A549 (cell line): ENCODE results near the gene MAP2.

Experiments used
- CBX8 ChIP-seq: fragments of 200-600 bp; sonication (generic); IDR thresholded peaks from 2 replicates; pipeline ENCODE4 v1.6.1; 2016
- CEBPB ChIP-seq, 2 experiments: fragments of >200 bp in 1 of 2; sonication (Bioruptor Twin) in 1 of 2; formaldehyde crosslinking in 1 of 2; IDR thresholded peaks; 2 replicates each; pipeline ENCODE4 v1.6.1; 2012 to 2016
- JUNB ChIP-seq: fragments of >200 bp; sonication (Bioruptor Twin); formaldehyde crosslinking; IDR thresholded peaks from 2 replicates; pipeline ENCODE4 v1.6.1; 2016
- KDM1A ChIP-seq: fragments of 200-600 bp; sonication (generic); IDR thresholded peaks from 2 replicates; pipeline ENCODE4 v1.6.1; 2016; ENCODE audit warnings: low read depth, mild to moderate bottlenecking
- MAZ ChIP-seq: fragments of 150-350 bp; IDR thresholded peaks from 2 replicates; pipeline ENCODE4 v1.6.1; 2014; ENCODE audit warnings: antibody characterized with exemption, low read depth, low read length, borderline replicate concordance
- POLR2A ChIP-seq: IDR thresholded peaks from 2 replicates; pipeline ENCODE4 v1.6.1; 2012; ENCODE audit warnings: mild to moderate bottlenecking, low read length
- RFX5 ChIP-seq: fragments of 450-650 bp; IDR thresholded peaks from 2 replicates; pipeline ENCODE4 v1.7.1; 2014; ENCODE audit warnings: antibody characterized with exemption, mild to moderate bottlenecking, moderate library complexity
- RNF2 ChIP-seq: fragments of 200-600 bp; sonication (generic); IDR thresholded peaks from 2 replicates; pipeline ENCODE4 v1.6.1; 2016; ENCODE audit warnings: low read depth, mild to moderate bottlenecking, antibody characterized with exemption, moderate library complexity, borderline replicate concordance
- SREBF2 ChIP-seq: fragments of 450-650 bp; IDR thresholded peaks from 2 replicates; pipeline ENCODE4 v1.6.1; 2014; ENCODE audit warnings: mild to moderate bottlenecking, moderate library complexity
- TF ChIP-seq, protein P1 (sequence below): fragments of >200 bp; sonication (Bioruptor Twin); formaldehyde crosslinking; IDR thresholded peaks from 3 replicates; pipeline ENCODE4 v1.5.1; 2016
- TF ChIP-seq, protein P2 (sequence below): fragments of 450-650 bp; IDR thresholded peaks from 2 replicates; pipeline ENCODE4 v1.6.1; 2014; ENCODE audit warnings: antibody characterized with exemption
- TF ChIP-seq, protein P3 (sequence below): fragments of 200-600 bp; sonication (generic); IDR thresholded peaks from 2 replicates; pipeline ENCODE4 v1.6.1; 2016; ENCODE audit warnings: antibody characterized with exemption, mild to moderate bottlenecking, moderate library complexity
- TF ChIP-seq, protein P4 (sequence below): IDR thresholded peaks from 2 replicates; pipeline ENCODE4 v1.6.1; 2012

DNA sequence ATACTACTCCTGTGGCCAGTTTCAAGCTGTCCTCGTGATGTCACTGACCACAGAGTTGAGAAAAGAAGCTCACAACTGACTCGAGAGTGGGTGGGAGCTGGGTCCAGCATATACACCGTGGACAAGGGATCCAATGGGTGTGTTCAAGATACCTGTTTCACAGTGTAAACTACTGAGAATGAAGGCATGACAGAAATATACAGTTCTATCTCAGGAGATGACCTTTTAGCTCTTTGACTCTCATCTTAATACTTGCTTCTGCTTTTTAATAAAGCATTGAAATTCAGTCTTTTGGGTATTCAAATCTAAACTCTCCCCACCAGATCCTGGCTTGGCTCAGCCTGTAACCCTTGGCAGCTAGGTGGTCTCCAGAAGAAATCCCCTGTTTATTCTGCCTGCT, 130.1 kb downstream of the MAP2 start:
- TF ChIP-seq, protein P1, sequence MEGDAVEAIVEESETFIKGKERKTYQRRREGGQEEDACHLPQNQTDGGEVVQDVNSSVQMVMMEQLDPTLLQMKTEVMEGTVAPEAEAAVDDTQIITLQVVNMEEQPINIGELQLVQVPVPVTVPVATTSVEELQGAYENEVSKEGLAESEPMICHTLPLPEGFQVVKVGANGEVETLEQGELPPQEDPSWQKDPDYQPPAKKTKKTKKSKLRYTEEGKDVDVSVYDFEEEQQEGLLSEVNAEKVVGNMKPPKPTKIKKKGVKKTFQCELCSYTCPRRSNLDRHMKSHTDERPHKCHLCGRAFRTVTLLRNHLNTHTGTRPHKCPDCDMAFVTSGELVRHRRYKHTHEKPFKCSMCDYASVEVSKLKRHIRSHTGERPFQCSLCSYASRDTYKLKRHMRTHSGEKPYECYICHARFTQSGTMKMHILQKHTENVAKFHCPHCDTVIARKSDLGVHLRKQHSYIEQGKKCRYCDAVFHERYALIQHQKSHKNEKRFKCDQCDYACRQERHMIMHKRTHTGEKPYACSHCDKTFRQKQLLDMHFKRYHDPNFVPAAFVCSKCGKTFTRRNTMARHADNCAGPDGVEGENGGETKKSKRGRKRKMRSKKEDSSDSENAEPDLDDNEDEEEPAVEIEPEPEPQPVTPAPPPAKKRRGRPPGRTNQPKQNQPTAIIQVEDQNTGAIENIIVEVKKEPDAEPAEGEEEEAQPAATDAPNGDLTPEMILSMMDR, result no peak
- TF ChIP-seq CEBPB (IDR thresholded peaks at IDR 0.05), result no peak
- TF ChIP-seq MAZ, result no peak
- TF ChIP-seq SREBF2, result no peak
- TF ChIP-seq, protein P2, sequence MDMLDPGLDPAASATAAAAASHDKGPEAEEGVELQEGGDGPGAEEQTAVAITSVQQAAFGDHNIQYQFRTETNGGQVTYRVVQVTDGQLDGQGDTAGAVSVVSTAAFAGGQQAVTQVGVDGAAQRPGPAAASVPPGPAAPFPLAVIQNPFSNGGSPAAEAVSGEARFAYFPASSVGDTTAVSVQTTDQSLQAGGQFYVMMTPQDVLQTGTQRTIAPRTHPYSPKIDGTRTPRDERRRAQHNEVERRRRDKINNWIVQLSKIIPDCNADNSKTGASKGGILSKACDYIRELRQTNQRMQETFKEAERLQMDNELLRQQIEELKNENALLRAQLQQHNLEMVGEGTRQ, result no peak
- TF ChIP-seq POLR2A, result no peak
- no peak for TF ChIP-seq RNF2
- no peak for TF ChIP-seq RFX5
- no peak for TF ChIP-seq KDM1A
- TF ChIP-seq, protein P3, sequence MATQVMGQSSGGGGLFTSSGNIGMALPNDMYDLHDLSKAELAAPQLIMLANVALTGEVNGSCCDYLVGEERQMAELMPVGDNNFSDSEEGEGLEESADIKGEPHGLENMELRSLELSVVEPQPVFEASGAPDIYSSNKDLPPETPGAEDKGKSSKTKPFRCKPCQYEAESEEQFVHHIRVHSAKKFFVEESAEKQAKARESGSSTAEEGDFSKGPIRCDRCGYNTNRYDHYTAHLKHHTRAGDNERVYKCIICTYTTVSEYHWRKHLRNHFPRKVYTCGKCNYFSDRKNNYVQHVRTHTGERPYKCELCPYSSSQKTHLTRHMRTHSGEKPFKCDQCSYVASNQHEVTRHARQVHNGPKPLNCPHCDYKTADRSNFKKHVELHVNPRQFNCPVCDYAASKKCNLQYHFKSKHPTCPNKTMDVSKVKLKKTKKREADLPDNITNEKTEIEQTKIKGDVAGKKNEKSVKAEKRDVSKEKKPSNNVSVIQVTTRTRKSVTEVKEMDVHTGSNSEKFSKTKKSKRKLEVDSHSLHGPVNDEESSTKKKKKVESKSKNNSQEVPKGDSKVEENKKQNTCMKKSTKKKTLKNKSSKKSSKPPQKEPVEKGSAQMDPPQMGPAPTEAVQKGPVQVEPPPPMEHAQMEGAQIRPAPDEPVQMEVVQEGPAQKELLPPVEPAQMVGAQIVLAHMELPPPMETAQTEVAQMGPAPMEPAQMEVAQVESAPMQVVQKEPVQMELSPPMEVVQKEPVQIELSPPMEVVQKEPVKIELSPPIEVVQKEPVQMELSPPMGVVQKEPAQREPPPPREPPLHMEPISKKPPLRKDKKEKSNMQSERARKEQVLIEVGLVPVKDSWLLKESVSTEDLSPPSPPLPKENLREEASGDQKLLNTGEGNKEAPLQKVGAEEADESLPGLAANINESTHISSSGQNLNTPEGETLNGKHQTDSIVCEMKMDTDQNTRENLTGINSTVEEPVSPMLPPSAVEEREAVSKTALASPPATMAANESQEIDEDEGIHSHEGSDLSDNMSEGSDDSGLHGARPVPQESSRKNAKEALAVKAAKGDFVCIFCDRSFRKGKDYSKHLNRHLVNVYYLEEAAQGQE, result no peak
- no peak for TF ChIP-seq CBX8
- TF ChIP-seq JUNB, result no peak
- TF ChIP-seq, protein P4, sequence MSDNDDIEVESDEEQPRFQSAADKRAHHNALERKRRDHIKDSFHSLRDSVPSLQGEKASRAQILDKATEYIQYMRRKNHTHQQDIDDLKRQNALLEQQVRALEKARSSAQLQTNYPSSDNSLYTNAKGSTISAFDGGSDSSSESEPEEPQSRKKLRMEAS, result no peak
